Stimulated activated CD8-positive, alpha-beta memory T cell treated with anti-CD3 and anti-CD28 coated beads, Interleukin-4, amount 100 ng/mL, for 1 hour (primary cell): ENCODE measurements around the gene ARHGAP15.

Experiments
- DNase-seq, 2 donors: peaks; one replicate each; pipeline ENCODE4 v3.0.0-alpha.2; 2020; ENCODE audit warnings: low read depth in 2 of 2, low spot score in 1 of 2

ARHGAP15 gene

DNA sequence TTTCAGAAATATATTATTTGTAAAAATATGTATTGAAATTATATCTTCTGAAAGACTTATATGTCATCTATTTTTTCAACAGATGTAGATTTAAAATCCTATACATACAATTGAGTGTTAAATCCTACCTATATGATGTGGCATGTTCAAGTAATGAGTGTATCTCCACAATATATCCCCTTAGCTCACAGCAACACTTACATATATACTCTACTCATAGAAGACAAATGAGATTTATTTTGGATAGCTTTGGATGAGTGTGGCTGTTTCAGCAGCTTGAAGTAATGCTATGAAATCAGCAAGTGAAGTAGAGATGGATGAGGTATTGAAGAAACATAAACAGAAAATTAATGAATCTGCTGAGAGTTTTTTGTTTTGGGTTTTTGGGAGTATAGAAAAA, 263.1 kb downstream of the ARHGAP15 start:
- DNase-seq, result no peak

DNA sequence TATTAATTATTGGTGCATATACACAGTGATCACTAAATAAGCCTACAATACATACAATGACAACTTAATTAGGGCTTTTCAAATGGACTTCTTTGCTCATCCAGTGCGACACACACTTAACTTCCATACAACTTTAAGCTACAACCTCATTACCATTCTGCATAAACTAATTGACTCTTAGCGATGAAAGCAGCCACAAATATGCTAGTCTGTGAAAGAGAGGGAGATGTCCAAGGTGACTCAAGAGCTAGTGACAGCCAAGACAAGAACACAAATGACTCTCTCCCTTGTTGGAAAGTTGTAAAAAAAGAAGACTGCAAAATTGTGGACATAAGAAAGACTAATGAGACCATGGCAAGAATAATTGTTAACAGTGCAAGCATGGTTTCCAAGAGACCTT, 264.8 kb downstream of the ARHGAP15 start:
- DNase-seq, result no peak

DNA sequence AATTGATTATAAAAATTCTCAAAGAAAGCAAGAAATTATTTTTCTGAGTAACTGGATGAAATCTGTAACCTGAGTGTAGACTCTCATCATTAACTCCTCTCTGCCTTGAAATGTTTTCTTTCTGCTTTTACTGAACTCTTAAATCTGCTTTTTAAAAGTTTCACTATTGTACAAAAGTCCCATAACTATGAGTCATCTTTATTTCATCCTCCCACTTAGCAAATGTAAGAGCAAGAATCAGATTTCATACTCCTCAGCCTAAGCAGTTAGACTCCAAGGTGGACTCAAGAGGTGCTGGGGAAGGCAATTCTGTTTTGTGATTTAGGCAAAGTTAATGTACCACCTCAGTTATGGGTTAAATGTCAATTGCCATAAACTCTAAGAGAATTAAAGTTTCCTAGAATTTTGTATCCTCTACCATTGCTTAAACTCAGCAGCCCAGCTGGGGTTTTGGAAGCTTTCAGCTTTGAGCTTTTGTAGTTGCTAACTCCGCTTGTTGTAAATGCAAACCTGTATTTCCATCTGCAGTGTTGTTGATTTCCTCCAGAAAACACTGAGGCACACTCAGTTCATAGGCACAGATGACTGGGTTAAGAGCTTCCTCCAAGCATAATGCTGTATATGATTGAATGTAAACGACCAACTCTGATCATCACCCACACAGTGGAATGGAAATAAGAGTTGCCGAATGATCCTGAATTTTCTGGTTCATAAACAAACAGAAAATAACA, 268.8 kb downstream of the ARHGAP15 start:
- DNase-seq, result no peak

DNA sequence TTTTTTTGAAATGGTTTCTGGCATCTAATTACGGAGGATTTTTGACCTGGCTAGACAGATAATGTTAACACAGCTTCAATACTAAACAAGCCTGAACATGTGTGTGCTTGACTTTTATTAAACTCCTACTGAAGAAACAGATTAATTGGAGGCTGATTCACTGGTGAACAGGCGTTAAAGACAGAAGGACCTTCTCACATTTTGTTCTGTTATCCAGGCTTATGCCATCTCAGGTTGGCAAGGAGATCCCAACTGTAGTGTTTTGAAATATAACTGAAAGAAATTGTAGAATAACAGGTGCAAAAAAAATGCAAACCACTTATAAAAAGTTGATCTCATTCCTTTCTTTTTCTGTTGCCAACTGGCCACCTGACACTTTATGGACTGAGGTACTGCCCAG, 269.6 kb downstream of the ARHGAP15 start:
- no peak for DNase-seq

DNA sequence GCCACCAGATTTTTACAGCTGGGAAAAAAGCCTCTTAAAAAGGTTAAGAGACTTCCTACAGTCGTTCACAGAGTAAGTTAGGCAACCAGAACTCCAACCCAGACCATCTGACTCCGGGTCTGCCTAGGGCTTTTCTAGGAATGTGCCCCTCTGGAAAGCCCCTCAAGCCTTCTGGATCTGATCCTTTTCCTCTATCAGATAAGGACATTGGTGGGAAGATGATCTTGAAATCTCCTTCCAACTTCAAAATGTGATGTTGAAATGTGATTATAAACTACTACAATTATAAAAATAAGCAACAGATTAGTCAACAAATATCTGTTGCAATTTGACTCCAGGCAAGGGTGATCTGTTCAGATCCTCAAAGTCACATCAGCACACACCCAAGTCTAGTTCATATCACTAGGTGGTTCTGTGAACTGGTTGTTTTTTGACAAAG, 270.4 kb downstream of the ARHGAP15 start:
- no peak for DNase-seq

DNA sequence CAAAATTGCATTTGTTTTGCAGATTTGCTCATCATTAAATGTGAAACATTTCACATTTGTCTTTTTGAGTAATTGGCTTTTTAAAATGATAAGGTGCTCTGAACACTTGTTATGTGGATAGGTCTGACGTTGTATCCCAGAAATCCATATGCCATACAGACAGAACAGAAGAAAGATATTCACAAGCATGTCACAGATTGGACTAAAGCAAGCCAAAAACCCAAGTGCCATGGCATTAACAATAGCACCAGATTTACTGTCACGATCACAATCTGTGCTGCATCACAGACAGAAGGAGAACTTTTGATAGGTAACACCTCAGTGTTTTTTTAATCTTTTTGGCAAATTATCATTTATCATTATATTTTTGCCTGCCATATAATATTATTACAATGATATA, 272.6 kb downstream of the ARHGAP15 start:
- no peak for DNase-seq

DNA sequence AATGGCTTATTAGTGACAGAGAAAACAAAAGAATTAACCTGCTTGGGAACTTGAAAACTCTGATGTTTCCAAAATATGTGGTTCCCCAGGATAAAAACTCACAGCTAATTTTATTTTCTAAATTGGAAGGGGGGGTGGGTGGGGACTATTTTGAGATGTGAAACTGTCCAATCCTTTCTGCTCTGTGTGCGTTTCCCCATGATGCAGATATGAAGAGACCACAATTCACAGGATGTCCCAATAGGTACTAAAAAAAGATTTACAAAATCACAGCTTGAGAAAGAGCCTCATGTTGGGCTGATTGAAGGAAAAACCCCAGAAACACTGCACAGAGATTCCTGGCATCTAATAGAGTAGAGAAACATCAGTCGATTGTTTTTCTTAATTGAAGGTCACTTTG, 273.2 kb downstream of the ARHGAP15 start:
- no peak for DNase-seq

DNA sequence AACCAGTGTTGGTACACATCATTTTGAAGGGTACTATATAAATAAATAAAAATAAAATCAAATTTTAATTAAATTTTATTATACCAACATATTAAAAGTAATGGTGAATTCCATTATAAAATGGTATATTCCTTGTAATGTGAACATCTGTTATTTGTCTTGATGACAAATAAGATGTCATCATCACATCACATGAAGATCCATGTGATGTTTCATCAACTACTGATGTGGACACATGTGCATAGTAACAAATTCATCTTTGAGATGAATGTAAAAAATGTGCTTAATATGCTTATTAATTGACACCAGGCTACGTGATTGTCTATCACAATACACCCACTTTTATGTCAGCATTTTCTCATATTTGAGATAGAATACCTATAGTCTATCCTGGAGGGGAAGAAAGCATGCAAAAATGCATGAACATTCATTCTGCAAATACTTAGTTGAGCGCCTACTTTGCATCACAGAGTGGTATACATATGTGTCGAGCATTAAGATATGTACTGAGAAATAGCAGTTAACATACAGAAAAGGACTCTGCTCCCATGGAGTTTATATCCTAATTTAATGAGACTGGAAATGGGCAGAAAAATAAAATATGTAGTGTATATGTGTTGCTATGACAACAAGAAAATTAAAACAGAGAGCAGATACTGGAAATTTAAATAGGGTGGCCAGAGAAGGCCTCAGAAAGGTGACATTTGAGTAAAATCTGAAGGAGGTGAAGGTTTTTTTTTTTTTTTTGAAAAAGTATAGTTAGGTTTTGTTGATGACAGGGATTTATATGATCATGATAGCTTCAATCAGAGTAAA, 281.1 kb downstream of the ARHGAP15 start:
- no peak for DNase-seq

DNA sequence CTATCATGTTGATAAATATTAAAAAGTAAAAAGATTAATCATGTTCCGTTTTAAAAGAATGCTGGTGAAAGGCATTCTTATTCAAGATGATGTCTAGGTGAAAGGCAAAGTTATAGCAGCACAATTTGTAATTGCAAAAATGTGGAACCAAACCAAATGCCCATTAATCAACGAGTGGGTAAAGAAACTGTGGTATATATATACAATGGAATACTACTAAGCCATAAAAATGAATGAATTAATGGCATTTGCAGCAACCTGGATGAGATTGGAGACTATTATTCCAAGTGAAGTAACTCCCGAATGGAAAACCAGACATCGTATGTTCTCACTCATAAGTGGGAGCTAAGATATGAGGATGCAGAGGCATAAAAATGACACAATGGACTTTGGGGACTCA, 286.4 kb downstream of the ARHGAP15 start:
- no peak for DNase-seq

DNA sequence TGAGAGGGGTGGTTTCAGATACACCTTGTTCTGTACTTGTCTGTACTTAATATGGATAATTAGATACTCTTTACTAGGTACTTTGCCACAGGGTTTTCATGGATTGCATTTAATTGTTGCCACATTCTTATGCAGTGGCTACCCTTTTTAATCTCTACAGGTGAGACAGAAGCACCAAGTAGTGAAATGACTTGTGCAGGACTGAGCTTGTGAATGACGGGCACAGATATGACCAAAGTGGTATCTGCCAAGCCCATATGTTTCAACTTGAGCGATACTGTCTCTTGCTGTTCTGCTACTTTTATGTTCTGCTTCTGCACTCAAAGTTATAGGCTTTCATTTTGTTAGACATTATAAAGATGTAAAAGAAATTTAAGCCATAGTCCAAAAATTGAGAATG, 288.2 kb downstream of the ARHGAP15 start:
- no peak for DNase-seq

DNA sequence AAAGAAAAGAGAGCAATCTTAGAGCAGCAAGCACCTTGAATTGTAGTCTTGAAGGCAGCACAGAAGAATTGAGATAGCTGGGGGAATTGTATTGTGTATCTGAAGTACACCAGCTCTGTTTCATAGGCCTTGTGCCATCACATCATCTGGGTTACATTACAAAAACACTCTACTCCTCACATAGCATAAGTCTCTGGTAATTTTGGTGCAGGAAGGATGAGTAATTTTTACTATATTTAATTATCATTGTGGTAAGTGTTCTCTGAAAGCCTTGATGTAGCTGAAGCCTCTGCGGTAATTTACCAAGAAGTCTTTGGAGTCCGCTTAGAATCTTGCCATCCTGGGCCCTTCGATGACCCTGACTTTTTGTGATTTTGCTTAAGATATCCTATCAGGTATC, 291.1 kb downstream of the ARHGAP15 start:
- no peak for DNase-seq

DNA sequence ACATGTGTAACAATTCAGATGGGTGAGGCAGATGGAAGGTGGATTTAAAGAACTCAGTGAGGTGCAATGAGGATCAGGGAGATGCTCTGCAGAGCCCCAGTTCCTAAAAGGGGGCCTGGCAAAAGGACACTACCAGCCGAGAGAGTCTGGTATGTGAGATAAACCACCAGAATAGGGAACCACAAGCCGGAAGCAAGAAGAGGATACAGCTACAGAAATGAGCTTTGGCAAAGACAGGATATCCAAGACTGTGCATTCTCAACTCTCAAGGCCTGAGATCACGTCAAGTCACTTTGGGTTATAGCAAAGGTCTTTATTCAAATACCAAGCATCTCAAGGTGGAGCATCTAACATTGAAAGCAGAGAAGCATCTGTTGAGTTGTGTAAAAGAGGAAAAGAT, 293.5 kb downstream of the ARHGAP15 start:
- no peak for DNase-seq

DNA sequence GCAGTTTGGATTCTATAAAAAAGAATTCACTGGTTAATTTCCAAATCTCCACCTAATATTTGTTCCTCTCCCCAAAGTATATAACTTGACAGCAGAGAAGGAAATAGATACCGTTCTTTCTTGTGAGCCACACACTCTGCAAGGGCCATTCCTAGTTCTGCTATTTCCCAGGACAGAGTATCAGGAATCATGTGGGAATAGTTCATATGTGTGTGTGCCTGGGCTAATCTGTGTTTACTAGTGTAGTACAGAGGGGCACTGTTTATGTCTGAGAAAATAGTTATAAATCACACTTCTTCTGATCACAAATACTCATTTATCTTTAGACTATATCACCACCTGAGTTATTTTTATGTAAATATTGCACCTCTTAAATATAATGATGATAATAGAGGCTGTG, 296.7 kb downstream of the ARHGAP15 start:
- DNase-seq, result no peak

DNA sequence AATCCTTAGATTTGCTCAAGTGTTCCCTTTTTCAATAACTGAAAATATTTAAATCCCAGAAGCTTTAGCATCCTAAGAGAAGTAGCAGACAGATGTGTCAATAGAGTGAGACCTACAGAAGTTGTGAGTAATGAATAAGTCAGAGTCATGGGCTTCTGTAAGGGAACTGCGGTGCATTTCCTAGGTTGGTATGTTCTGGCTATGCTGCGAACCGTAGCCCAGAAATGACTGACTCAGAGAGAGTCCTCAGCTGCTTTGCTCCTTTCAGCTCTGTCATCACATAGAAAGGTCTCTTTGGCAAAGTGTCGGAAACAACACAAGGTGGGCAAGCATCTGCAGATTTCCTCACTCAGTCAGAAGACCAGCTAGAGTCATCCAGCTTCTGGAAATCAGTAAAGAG, 297.1 kb downstream of the ARHGAP15 start:
- no peak for DNase-seq

DNA sequence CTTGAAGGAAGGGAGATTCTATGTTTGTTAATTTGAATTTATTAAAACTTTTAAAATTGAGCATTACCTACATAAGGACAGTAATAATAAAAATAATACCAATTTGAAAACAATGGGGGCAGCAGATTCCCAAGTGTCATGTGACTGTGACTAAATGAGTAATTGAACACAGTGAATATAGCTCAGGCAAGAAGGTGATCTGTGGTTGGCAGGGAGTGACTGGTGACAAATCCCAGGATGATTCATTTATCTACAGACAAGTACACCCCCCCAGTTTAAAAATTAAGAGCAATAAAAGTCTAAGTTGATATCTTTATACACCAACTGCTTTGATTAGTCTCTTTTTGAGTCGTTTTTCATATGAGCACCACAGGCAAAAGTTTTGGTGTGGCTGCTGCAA, 299.5 kb downstream of the ARHGAP15 start:
- no peak for DNase-seq

DNA sequence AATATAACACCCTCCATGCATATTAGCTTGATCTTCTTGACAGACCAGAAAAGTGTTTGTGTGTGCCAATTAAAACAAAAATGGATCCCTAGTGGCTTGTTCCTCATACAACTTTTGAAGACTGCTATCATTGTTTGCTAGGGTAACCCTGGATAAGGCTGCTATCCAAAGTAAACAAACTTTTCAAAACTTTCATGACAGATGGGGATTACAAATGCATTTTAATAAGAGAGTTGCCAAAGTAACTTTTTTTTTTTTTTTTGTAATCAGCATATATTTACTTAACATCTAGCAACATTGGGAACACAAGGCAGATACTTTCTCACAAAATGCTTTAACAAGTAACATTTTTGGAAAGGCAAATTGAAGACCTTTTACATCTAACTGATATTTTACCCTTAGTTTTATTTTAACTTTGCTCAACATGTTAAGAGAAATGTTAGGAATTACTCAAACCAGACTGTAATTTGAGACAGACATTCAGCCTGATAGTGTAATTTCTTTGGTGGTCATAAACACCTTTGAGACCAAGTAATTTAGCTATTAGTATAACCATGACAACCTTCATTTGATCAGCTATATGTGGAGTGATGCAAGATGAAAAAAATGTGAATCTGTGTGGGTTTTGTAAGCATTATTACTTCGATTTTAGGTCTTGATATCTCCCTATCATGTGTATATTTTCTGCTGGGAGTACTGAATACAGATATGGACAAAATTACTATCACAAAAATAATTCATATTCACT, 300.9 kb downstream of the ARHGAP15 start:
- no peak for DNase-seq

DNA sequence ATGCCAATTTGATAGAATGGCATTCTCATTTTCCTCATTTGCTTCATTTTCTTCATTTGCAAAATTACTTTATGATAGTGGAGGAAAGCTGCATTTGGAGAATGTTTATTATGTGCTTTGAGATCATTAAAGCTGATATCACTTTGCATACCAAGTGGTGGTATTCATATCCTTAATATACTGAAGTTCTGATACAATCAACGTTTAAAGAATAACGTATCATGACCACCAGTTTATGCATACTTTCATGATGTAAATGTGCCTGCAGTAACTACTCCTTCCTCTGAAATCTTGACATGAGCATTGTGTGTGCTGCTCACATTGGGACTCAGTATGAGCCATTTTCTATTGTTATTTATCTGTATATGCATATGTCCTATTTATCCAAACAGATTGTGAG, 302.1 kb downstream of the ARHGAP15 start:
- DNase-seq, result no peak

DNA sequence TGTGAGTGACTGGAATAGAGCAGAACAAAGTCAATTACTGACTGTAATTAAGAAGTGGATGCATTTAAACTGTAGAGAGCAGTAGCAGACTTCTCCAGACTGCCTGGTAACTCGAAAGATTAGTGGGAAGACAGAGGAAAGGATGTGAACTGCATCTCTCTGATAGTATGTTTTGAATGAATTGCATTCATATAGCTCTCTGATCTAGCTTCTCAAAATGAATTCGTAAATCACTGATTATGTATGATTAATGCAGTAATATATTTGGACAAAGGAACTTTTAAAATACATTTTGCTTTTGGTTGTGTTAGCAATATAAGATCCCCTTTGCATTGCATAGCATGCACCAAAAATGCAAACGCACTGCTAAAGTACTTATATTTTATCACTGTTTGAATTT, 304.0 kb downstream of the ARHGAP15 start:
- no peak for DNase-seq

DNA sequence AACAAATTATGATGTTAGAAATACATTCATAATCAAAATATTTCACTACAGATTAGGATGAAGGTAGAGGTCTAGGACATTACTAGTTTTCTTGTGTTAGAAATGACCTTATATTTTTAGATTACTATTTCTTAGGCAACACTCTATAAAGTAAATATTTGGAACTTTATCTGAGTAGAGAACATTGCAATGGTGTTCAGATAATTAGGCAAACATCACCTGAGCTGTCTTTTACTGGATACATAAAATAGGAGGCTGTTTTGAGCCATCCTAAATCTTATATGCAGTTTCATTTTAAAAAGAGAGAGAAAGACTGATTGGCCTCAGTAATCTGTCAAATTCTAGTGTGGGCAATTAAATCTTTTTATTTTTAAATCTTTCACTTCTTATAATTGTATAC, 304.6 kb downstream of the ARHGAP15 start:
- no peak for DNase-seq

DNA sequence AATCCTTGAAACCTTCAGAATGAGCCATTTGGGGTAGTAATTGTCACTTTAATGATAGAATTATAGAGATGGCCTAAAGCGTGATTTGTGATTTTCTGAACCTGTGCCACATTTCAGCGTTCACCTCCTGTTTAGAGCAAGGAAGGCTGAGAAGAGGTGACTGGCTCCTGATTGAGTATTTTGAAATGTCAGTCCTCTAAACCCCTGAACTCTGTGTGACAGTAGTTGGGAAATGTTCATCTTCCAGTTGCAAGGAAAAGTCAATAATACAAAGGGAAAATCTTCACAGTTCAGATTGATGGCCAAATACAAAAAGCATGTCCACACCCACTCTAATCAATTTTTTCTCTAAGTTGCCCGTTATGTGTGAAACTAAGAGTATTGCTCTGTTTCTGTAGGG, 305.2 kb downstream of the ARHGAP15 start:
- no peak for DNase-seq

DNA sequence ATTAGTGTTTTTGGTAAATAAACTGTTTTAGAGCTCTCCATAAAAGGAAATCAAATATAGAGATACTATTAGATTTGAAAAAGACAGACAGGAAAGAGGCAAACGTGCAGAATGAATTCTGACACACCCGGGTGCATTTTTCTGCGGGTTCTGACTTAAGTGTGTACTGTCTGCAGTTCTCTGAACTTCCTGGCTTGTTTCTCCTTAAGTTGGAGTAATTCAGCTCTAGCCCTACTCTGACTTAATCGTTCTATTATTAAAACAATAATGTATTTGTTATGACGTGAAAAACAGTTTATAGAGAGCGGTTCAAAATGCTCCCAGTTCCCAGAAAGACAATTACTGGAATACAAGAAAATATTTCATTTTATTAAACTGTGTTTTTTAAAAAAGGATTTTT, 305.9 kb downstream of the ARHGAP15 start:
- DNase-seq, result no peak

DNA sequence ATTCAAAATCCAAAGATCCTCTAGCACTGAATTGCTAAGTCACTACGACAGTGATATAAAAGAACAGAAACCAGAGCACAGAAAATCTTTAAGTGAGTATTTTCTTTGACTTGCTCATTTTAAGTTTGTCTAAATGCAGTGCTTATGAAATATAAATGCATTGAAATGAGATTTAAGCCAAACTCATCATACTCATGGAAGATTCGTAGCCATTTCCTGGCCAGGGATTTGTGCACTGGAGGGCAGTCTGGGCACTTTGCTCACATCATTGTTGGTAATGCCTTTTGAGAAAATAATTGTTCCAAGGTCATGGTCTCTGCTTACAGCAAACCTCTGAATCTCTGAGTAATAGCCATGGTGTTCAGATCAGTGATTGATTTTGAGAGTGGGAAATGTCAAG, 307.7 kb downstream of the ARHGAP15 start:
- no peak for DNase-seq
